ENCODE measurements around the gene ABHD11.

DNA sequence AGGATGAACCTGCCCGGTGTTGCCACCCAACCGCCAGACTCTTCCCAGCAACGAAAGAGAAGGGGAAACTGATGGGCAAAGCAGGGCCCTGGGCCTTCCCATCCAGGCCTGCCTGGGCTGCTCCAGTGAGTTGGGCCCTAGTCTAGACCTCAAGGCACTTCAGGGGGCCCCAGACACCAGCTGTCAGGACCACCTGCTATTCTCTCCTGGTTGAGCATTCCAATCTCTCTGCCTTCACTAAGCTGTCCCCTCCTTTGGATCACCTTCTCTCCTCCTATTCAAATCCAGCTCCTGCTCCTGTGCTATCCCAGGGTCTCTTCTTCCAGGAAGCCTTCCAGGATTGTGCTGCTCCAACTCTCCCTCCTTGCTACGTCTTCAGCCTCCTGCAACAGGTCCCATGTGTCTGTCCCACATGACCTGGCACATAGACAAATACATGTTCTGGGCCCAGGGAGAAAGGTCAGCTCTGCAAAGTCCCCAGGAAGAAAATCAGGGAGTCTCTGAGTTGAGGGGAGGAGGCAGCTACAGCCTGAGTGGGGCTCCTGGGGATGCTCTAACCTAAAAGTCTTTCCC, 22.2 kb downstream of the ABHD11 start:
- TF ChIP-seq POLR2A (IDR thresholded peaks at IDR 0.05) = no peak
- TF ChIP-seq, protein P1, sequence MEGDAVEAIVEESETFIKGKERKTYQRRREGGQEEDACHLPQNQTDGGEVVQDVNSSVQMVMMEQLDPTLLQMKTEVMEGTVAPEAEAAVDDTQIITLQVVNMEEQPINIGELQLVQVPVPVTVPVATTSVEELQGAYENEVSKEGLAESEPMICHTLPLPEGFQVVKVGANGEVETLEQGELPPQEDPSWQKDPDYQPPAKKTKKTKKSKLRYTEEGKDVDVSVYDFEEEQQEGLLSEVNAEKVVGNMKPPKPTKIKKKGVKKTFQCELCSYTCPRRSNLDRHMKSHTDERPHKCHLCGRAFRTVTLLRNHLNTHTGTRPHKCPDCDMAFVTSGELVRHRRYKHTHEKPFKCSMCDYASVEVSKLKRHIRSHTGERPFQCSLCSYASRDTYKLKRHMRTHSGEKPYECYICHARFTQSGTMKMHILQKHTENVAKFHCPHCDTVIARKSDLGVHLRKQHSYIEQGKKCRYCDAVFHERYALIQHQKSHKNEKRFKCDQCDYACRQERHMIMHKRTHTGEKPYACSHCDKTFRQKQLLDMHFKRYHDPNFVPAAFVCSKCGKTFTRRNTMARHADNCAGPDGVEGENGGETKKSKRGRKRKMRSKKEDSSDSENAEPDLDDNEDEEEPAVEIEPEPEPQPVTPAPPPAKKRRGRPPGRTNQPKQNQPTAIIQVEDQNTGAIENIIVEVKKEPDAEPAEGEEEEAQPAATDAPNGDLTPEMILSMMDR (IDR thresholded peaks at IDR 0.05 in 4 of 5, conservative IDR thresholded peaks at IDR 0.05 in 1 of 5) = no peak
